ENCODE results near the gene RHOT2.

DNA sequence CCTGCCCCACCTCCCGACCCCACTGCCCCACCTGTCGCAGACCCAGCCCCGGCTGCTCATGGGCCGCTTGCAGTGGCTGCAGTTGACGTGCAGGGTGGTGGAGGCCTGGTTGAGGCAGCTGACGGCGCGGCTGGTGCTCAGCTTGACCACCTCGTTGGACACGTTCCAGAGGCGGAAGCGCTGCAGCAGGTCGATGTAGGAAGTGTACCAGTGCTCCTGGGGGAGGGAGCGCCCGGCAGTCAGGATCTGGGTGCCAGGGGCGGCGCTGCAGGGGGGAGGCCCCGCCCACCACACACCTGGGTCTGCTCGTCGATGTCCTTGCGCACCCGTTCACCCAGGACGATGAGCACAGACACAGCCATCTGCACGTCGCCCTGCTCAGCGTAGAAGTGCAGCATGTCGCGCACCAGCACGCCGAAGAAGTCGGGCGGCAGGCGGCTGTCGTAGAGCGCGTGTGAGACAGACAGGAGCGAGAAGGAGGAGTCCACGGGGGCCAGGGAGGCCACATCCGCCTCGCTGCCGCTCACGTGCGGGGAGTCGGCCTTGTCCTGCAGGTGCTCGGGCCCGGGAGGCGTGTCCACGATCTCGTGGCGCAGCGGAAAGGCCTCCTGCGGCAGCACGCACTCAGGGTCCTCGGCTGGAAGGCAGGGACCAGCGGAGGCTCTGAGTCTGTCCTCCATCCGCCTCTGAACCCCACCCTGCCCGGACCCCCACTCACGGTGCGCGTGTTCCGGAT, 17.2 kb downstream of the RHOT2 start:
- TF ChIP-seq SP1 (IDR thresholded peaks at IDR 0.05; ENCODE audit: low read depth) (no peak), POLR2A (IDR thresholded peaks at IDR 0.05; ENCODE audit: borderline replicate concordance, extremely low read depth, insufficient read depth, insufficient read length) (peak; percentile 38)

All from HCT116 (cell line).